ENCODE measurements around the gene SGK2.

SGK2 gene

GRCh38 chr20:43568706-43569105, 9.9 kb downstream of the SGK2 start:
- FAIRE-seq (no peak), DNase-seq (ENCODE audit: insufficient read length, low spot score) (no peak)
- TF ChIP-seq TAF1 (IDR thresholded peaks at IDR 0.05; ENCODE audit: low read depth, low read length) (no peak), POU2F2 (IDR thresholded peaks at IDR 0.05; ENCODE audit: low read depth, low read length) (no peak), SPI1 (IDR thresholded peaks at IDR 0.05; ENCODE audit: low read depth, low read length) (no peak), PAX5 (IDR thresholded peaks at IDR 0.05; ENCODE audit: insufficient read depth, low read length, severe bottlenecking) (no peak), POLR2A (IDR thresholded peaks at IDR 0.05; ENCODE audit: low read depth, low read length) (no peak), POLR2AphosphoS5 (IDR thresholded peaks at IDR 0.05; ENCODE audit: low read depth, low read length) (no peak)

- DNase-seq (ENCODE audit: insufficient read length, low spot score): no peak
- no peak for FAIRE-seq
- no peak for TF ChIP-seq SPI1 (IDR thresholded peaks at IDR 0.05; ENCODE audit: low read depth, low read length)
- TF ChIP-seq TAF1 (IDR thresholded peaks at IDR 0.05; ENCODE audit: low read depth, low read length): no peak
- no peak for TF ChIP-seq POLR2AphosphoS5 (IDR thresholded peaks at IDR 0.05; ENCODE audit: low read depth, low read length)
Measured at GRCh38 chr20:43569282-43569681, 10.5 kb downstream of the SGK2 start.

- TF ChIP-seq TAF1 (IDR thresholded peaks at IDR 0.05; ENCODE audit: low read depth, low read length): no peak
- no peak for TF ChIP-seq SPI1 (IDR thresholded peaks at IDR 0.05; ENCODE audit: low read depth, low read length)
- no peak for TF ChIP-seq POLR2A (IDR thresholded peaks at IDR 0.05; ENCODE audit: low read depth, low read length)
- no peak for TF ChIP-seq PAX5 (IDR thresholded peaks at IDR 0.05; ENCODE audit: insufficient read depth, low read length, severe bottlenecking)
- TF ChIP-seq POU2F2 (IDR thresholded peaks at IDR 0.05; ENCODE audit: low read depth, low read length): no peak
- TF ChIP-seq POLR2AphosphoS5 (IDR thresholded peaks at IDR 0.05; ENCODE audit: low read depth, low read length): no peak
- DNase-seq (ENCODE audit: insufficient read length, low spot score) (no peak), FAIRE-seq (no peak)
Measured at GRCh38 chr20:43570496-43570895, 11.7 kb downstream of the SGK2 start.

GRCh38 chr20:43571310-43571709, 12.5 kb downstream of the SGK2 start:
- FAIRE-seq (no peak), DNase-seq (ENCODE audit: insufficient read length, low spot score) (no peak)
- TF ChIP-seq PAX5 (IDR thresholded peaks at IDR 0.05; ENCODE audit: insufficient read depth, low read length, severe bottlenecking): no peak
- no peak for TF ChIP-seq POU2F2 (IDR thresholded peaks at IDR 0.05; ENCODE audit: low read depth, low read length)
- no peak for TF ChIP-seq POLR2A (IDR thresholded peaks at IDR 0.05; ENCODE audit: low read depth, low read length)
- no peak for TF ChIP-seq POLR2AphosphoS5 (IDR thresholded peaks at IDR 0.05; ENCODE audit: low read depth, low read length)
- no peak for TF ChIP-seq TAF1 (IDR thresholded peaks at IDR 0.05; ENCODE audit: low read depth, low read length)
- TF ChIP-seq SPI1 (IDR thresholded peaks at IDR 0.05; ENCODE audit: low read depth, low read length): no peak

- TF ChIP-seq POU2F2 (IDR thresholded peaks at IDR 0.05; ENCODE audit: low read depth, low read length): no peak
- TF ChIP-seq POLR2A (IDR thresholded peaks at IDR 0.05; ENCODE audit: low read depth, low read length): no peak
- TF ChIP-seq PAX5 (IDR thresholded peaks at IDR 0.05; ENCODE audit: insufficient read depth, low read length, severe bottlenecking): no peak
- TF ChIP-seq TAF1 (IDR thresholded peaks at IDR 0.05; ENCODE audit: low read depth, low read length): no peak
- no peak for TF ChIP-seq POLR2AphosphoS5 (IDR thresholded peaks at IDR 0.05; ENCODE audit: low read depth, low read length)
- no peak for TF ChIP-seq SPI1 (IDR thresholded peaks at IDR 0.05; ENCODE audit: low read depth, low read length)
- FAIRE-seq (no peak), DNase-seq (ENCODE audit: insufficient read length, low spot score) (no peak)
Measured at GRCh38 chr20:43571771-43572170, 12.9 kb downstream of the SGK2 start.

- no peak for DNase-seq (ENCODE audit: insufficient read length, low spot score)
- no peak for FAIRE-seq
- TF ChIP-seq TAF1 (IDR thresholded peaks at IDR 0.05; ENCODE audit: low read depth, low read length): no peak
- no peak for TF ChIP-seq SPI1 (IDR thresholded peaks at IDR 0.05; ENCODE audit: low read depth, low read length)
- TF ChIP-seq PAX5 (IDR thresholded peaks at IDR 0.05; ENCODE audit: insufficient read depth, low read length, severe bottlenecking): no peak
- TF ChIP-seq POLR2A (IDR thresholded peaks at IDR 0.05; ENCODE audit: low read depth, low read length): no peak
- TF ChIP-seq POLR2AphosphoS5 (IDR thresholded peaks at IDR 0.05; ENCODE audit: low read depth, low read length): no peak
- no peak for TF ChIP-seq POU2F2 (IDR thresholded peaks at IDR 0.05; ENCODE audit: low read depth, low read length)
Measured at GRCh38 chr20:43572891-43573290, 14.1 kb downstream of the SGK2 start.

- FAIRE-seq (no peak), DNase-seq (ENCODE audit: insufficient read length, low spot score) (no peak)
- TF ChIP-seq POLR2AphosphoS5 (IDR thresholded peaks at IDR 0.05; ENCODE audit: low read depth, low read length) (no peak), SPI1 (IDR thresholded peaks at IDR 0.05; ENCODE audit: low read depth, low read length) (no peak), POLR2A (IDR thresholded peaks at IDR 0.05; ENCODE audit: low read depth, low read length) (no peak), POU2F2 (IDR thresholded peaks at IDR 0.05; ENCODE audit: low read depth, low read length) (no peak), PAX5 (IDR thresholded peaks at IDR 0.05; ENCODE audit: insufficient read depth, low read length, severe bottlenecking) (no peak), TAF1 (IDR thresholded peaks at IDR 0.05; ENCODE audit: low read depth, low read length) (no peak)
Measured at GRCh38 chr20:43576108-43576507, 17.3 kb downstream of the SGK2 start.

GRCh38 chr20:43579861-43580793, 21.3 kb downstream of the SGK2 start:
- no peak for TF ChIP-seq POLR2AphosphoS5 (IDR thresholded peaks at IDR 0.05; ENCODE audit: low read depth, low read length)
- no peak for TF ChIP-seq POLR2A (IDR thresholded peaks at IDR 0.05; ENCODE audit: low read depth, low read length)
- no peak for TF ChIP-seq PAX5 (IDR thresholded peaks at IDR 0.05; ENCODE audit: insufficient read depth, low read length, severe bottlenecking)
- TF ChIP-seq POU2F2 (IDR thresholded peaks at IDR 0.05; ENCODE audit: low read depth, low read length): no peak
- no peak for TF ChIP-seq TAF1 (IDR thresholded peaks at IDR 0.05; ENCODE audit: low read depth, low read length)
- DNase-seq (ENCODE audit: insufficient read length, low spot score) (no peak), FAIRE-seq (no peak)

GRCh38 chr20:43583133-43583864, 24.5 kb downstream of the SGK2 start:
- TF ChIP-seq SPI1 (IDR thresholded peaks at IDR 0.05; ENCODE audit: low read depth, low read length) (no peak), POLR2A (IDR thresholded peaks at IDR 0.05; ENCODE audit: low read depth, low read length) (no peak), TAF1 (IDR thresholded peaks at IDR 0.05; ENCODE audit: low read depth, low read length) (no peak), POLR2AphosphoS5 (IDR thresholded peaks at IDR 0.05; ENCODE audit: low read depth, low read length) (no peak), PAX5 (IDR thresholded peaks at IDR 0.05; ENCODE audit: insufficient read depth, low read length, severe bottlenecking) (no peak), POU2F2 (IDR thresholded peaks at IDR 0.05; ENCODE audit: low read depth, low read length) (no peak)
- DNase-seq (ENCODE audit: insufficient read length, low spot score) (no peak), FAIRE-seq (no peak)

Data from GM12891 (cell line).